ENCODE data around the gene KIF25.

- TF ChIP-seq CTCF (IDR thresholded peaks at IDR 0.05), result no peak
- no peak for TF ChIP-seq POLR2A (IDR thresholded peaks at IDR 0.05)
Measured at GRCh38 chr6:167956491-167956890, 41.0 kb upstream of the KIF25 start.
